ENCODE results near the gene CTBP2.

DNA sequence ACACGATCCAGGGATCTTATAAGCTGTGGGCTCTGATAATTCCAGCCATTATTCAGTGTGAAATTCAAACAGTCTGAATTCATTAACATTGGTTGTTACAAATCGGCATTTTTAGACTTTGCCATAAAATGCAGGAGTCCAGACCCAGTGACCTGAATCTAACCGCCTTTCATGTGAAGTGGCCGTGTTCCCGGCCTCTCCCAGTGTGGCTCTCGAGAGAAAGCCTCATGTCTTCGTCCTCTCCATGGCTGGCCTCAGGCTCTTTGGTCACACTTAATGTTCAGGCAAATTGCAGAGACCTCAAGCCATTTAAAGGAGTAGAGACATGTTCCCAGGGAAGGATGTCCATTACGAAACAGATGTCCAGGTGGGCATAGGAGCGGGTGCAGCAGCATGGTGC lies 59.3 kb downstream of the CTBP2 start:
- TF ChIP-seq, protein P1, sequence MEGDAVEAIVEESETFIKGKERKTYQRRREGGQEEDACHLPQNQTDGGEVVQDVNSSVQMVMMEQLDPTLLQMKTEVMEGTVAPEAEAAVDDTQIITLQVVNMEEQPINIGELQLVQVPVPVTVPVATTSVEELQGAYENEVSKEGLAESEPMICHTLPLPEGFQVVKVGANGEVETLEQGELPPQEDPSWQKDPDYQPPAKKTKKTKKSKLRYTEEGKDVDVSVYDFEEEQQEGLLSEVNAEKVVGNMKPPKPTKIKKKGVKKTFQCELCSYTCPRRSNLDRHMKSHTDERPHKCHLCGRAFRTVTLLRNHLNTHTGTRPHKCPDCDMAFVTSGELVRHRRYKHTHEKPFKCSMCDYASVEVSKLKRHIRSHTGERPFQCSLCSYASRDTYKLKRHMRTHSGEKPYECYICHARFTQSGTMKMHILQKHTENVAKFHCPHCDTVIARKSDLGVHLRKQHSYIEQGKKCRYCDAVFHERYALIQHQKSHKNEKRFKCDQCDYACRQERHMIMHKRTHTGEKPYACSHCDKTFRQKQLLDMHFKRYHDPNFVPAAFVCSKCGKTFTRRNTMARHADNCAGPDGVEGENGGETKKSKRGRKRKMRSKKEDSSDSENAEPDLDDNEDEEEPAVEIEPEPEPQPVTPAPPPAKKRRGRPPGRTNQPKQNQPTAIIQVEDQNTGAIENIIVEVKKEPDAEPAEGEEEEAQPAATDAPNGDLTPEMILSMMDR (IDR thresholded peaks at IDR 0.05) = no peak
- TF ChIP-seq EP300 (IDR thresholded peaks at IDR 0.05) = no peak
- TF ChIP-seq POLR2AphosphoS5 (IDR thresholded peaks at IDR 0.05) = no peak

Data from gastroesophageal sphincter (tissue), 3 donors.